NOMO-1 (cell line): ENCODE measurements around the gene LSMEM2.
"Not testable (repeated sequence)": the region's sequence is repeated elsewhere in the genome, so short reads cannot be mapped to it uniquely, and the experiment has no call there.

Experiments used
- DNase-seq, 2 experiments: peaks; one replicate each; lab custom pipeline; 2025; ENCODE audit not compliant: unreplicated experiment in 2 of 2; lab: John Stamatoyannopoulos, UW

Gene LSMEM2

DNA sequence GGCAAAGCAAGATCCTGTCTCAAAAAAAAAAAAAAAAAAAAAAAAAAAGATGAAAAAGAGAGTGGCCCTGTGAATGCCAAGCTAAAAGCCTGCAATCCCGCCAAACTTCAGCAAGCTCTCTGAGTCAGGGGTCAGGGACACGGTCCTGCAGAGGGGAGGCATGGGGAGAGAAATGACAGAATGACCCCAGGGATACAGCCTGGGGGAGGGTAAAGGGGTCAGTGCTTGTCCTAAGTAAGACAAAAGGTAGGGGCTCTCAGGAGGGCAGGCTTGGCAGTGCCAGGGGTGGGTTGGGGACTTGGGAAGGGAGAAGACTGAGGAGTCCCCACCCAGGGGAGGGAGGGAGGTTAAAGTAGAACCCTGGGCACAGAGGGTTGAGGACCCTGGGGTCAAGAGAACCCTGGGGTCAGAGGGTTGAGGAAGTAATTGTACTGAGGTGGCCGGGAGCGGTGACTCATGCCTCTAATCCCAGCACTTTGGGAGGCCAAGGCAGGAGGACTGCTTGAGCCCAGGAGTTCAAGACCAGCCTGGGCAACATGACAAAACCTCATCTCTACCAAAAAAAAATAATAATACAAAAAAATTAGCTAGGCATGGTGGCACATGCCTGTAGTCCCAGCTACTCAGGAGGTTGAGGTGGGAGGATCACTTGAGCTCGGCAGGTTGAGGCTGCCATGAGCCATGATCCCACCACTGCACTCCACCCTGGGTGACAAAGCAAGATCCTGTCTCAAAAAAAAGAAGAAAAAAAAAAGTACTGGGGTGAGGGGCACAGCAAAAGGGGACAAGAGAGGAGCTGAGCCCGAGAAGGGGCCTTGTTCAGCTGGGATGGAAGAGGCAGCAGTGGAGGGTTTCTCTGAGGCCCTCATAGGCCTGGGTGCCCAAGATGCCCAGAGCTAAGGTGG is 15.2 kb upstream of the LSMEM2 start:
- no peak for DNase-seq

DNA sequence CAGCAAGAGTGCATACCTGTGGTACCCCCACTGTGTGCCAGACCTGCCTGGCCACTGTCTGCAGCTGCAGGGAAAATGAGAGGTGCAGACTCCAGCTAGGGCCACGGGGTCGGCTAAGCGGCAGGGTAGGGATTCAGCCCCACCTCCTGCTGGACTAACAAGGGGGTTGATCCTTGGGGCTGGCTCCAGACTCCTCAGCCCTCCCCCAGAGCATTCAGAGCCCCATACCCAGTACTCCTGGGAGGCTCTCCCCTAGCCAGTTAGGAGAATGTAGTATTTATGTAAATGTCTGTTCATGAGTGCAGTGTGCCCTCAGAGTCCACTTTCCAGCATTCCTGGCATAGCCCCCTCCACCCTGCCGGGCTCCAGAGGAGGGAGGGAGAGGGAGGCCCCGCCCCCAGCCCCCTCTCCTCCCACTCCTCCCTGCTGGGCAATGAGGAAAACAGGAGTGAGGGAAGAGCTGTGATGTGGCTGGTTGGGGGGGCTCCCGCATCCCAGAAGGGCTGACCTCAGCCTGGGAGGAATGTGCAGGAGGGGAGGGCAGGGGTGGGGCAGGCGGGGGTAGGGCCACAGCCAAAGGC is 14.4 kb upstream of the LSMEM2 start:
- DNase-seq = no peak

DNA sequence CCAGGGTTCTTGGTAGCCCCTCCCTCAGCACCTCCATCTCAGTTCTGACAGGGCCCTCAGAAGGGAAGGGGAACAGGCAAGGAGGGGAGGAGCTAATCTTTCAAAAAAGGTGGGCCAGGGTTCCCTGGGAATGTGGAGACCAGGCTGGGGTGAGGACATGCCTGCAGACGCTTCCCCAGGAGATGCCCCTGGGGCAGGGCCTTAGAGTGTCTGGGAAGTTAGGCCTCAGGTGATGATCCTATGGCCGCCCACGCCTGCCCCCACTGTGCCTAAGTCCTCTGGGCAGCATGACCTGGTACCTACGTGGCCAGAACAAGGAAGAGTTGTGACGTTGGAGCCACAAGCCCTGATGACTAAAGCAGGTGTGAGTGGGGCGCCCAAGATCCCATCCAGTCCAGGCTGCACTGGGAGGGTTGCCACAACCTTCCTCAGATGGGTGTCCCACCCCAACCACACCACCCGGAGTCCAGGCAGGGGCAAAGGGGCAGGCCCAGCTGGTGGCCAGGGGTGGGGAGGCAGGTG is 13.9 kb upstream of the LSMEM2 start:
- DNase-seq = no peak

DNA sequence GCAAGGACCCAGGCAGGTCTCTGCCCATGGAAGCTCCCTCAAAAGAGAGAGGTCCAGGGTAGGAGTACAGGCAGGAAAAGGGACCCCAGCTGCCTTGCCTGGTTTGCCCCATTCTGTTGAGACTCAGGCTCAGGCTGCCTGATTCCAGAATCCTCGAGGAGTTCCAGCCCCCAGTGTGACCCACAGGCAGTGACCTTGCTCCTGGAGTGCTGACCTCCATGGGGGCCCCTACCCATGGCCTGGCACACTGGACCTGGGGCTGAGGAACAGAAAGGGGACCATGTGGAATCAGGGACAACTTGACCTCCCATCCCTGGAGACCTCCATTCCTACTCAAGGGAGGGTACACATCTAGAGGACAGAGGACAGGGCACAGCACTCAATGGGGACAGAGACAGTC is 13.3 kb upstream of the LSMEM2 start:
- no peak for DNase-seq

DNA sequence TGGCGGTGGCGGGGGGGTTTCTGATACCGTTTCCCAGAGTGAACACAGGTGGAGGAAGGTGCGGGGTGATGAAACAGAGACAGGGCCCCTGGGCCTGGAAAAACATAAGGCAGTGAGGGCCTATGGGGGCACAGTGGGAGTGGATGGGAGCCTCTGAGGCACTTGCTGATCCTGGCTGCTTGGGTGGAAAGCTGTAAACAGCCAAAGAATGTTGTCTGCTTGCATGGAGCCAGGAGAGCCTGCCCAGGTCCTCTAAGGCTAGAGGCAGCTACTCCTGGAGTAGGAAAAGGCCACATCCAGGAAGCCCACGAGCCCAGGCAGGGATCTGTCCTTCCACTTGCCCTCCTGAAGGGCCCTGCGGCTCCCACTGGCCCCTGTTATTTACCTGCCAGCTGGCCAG is 12.9 kb upstream of the LSMEM2 start:
- DNase-seq = no peak

DNA sequence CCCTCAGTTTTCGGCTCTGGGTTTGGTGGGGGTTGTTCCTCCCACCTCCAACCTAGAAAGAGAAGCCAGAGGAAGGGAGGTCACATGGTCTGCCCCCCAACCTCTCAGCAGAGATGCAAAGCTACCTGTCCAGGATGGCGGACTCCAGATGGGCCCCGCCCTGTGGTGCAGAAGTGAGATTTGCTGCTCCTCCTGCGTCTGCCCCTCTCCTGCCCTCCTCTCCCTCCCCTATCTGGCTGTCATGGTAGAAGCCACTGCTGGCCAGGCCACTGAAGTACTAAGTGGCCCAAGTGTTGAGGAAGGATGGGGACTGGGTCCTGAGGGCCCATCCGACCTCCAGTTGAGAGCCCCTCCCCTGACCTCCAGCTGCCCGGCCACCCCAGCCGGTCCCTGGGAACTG is 12.1 kb upstream of the LSMEM2 start:
- DNase-seq = no peak

DNA sequence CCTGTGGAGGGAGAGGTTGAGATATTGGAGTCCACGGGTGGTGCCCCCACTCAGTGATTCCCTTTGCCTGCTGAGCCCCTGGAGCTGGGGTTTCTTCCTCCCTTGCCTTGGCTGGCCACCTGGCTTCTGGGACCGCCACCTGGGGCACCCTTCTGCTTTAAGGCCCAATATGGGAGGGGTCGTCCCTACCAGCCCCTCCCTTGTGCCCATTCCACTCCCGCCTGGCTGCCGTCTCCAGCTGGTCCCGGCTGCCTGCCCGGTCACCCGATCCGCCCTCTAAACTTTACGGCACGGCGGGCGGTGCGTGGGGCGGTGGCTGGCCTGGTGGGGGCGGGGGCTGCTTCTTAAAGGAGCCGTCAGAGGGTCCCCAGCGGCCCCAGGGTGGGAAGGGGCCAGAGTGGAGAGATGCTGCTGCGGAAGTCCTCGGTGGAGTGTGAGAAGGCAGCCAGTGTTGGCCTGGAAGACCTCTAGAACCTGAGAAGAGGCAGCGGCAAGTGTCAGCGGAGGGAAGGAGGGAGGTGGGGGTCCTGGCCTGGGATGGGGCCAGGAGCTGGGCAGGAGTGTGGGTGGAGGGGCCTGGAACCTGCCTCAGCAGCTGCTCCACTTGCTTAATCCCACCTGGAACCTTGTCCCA is 11.5 kb upstream of the LSMEM2 start:
- no peak for DNase-seq

DNA sequence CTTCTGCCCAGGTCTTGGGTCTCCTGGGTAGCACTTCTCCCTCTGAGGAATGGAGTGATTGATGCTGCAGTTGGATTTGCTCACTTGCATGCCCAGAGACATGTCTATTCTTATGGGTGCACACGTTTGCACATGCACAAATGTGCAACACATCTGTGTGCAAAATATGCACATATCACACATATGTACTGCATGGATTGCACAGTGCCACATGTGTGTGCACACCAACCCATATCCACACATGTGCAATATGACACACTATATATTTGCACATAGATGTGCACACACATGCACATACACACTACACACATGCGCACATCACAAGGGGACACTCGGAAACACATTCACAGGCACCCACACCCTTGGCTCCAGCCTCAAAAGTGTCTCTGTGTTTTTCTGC is 10.6 kb upstream of the LSMEM2 start:
- DNase-seq = no peak

DNA sequence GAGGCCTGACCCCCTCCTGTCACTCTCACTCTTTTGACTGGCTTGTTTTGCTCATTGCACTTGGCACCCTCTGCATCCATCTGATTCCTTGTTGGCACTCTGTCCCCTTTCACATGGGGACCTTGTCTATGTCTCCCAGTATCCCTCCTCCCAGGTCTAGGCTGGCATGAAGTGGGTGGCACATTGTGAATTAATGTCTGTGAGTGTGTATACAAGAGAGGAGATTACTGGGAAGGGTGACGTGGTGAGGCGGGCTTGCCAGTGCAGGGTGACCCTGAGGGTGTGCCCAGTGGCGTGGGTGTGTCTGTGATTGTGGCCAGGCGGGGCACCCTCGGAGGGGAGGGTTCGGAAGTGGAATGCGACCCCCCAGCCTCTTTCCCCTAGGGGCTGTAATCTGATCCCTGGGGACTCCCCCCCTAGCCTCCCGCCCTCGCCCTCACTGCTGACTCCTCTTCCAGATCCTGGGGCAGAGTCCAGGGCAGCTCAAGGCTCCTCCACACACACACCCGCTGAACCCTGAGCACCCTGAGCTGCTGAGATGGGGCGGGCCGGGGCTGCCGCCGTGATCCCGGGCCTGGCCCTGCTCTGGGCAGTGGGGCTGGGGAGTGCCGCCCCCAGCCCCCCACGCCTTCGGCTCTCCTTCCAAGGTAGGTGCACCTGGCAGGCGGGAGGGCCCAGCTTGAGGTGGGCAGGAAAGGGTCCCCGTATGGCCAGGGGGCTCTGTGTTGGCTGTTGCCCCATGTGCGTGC is 10.0 kb upstream of the LSMEM2 start, which contains the start of gene SEMA3B:
Gene SEMA3B, plus strand, starts transcription at position 445 of the 749 bp plus-strand sequence. Its CDS starts 94 bp downstream, at position 539.
- no peak for DNase-seq

DNA sequence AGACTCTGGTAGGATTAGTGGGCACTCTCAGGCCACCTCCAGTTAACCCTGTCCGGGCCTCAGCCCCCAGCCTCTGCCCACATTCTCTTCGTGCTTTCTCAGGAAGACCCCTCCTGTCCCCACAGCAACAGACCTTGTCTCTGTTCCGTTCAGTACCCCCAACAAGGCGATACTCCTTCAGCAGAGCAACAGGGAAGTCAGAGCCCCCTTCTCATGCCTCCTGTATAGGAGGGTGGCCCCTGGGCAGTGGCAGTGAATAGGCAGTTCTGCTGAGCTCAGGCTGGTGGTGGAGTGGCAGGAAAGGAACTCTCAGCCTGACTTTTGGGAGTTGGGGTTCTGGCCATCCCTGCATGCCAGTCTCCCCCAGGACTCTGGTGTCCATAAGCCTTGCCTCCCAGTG is 9.4 kb upstream of the LSMEM2 start:
- no peak for DNase-seq

DNA sequence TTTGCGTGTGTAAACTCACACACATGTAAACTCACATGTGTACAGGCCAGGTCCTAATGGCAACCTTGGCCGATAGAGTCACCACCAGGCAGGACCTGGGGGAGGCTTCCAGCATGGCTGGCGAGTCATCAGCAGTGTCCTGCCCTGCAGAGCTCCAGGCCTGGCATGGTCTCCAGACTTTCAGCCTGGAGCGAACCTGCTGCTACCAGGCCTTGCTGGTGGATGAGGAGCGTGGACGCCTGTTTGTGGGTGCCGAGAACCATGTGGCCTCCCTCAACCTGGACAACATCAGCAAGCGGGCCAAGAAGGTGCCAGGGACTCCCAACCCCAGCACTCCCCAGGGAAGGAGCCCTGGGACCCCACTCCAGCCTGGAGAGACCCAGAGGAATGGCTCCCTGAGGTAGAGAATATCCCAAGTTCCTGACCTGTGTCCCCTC is 8.9 kb upstream of the LSMEM2 start:
- no peak for DNase-seq

DNA sequence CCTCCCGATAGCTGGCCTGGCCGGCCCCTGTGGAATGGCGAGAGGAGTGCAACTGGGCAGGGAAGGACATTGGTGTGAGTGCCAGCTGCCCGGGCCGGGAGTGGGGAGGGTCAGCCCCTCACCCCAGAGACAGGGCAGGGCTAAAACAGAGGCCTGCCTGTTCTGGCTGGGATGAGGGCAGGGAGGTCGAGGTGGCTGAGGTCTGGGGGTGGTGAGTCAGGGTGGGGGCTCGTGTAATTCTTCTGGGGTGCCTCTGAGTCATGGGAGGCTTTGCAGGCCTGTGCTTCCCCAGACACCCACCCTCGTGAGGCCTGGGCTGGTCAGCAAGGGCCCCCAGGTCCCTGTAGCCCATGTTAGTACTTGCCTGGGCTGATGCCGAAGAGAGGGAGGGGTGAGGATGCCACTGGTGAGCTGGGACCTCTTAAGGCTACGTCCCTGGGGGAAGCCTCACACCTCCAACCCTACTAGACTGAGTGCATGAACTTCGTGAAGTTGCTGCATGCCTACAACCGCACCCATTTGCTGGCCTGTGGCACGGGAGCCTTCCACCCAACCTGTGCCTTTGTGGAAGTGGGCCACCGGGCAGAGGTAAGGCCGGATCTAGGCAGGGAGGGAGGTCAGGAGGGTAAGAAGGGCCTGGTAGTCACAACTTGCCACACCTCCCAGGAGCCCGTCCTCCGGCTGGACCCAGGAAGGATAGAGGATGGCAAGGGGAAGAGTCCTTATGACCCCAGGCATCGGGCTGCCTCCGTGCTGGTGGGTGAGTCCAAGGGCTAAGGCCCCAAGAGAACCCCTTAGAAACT is 8.3 kb upstream of the LSMEM2 start:
- no peak for DNase-seq

DNA sequence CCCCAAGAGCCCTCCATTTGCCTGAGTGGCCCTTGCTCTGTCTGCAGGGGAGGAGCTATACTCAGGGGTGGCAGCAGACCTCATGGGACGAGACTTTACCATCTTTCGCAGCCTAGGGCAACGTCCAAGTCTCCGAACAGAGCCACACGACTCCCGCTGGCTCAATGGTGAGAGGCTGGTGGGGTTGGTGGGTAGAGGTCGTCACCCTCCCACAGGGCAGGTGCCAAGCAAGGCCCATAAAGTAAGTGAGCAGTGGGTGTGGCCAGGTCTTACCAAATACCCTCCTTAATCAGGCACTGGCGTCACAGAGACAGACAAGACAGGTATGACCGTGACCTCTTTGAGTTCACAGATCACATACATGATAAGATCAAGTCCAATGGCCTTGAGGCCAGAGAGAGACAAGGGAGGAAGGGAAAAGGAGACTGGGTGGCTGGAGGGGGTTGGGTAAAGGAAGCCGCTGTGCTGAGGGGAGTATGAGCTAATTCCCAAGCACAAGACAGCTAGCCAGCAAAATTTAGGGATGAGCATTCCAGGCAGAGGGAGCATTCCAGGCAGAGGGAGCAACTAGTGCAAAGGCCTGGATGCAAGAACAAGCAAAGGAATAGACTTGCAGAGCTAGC is 7.5 kb upstream of the LSMEM2 start:
- no peak for DNase-seq

DNA sequence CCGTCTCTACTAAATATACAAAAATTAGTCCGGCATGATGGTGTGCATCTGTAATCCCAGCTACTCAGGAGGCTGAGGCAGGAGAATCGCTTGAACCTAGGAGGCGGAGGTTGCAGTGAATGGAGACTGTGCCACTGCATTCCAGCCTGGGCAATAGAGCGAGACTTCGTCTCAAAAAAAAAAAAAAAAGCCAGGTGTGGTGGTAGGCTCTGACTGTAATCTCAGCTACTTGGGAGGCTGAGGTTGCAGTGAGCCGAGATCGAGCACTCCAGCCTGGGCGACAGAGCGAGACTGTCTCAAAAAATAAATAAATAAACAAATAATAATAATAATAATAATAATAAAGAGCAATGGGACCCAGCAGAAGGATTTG is 6.4 kb upstream of the LSMEM2 start:
- DNase-seq = not testable (repeated sequence)

DNA sequence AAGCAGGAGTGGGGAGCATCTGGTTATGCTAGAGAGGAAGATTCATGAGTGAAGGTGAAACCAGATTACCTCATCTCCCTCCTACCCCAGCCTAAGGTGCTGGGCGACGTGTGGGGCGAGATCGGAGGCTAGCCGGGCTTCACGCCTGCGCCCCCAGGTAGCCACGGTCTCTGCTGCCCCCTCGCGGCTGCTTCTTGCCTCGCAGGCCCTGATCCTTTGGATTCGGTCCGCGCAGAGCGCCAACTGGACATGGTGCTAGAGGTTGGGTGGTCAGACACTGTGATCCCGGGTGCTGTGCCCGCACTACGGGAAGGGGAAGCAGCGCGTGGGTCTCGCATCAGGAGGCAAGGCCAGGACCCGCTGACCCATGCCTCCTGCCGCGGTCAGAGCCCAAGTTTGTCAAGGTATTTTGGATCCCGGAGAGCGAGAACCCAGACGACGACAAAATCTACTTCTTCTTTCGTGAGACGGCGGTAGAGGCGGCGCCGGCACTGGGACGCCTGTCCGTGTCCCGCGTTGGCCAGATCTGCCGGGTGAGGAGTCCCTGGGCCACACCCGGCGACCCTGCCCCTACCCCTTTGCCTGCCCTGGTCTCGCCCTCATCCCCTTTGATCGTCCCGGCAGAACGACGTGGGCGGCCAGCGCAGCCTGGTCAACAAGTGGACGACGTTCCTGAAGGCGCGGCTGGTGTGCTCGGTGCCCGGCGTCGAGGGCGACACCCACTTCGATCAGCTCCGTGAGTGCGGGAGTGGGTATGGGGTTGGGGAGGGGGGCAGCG is 5.8 kb upstream of the LSMEM2 start:
- peak; percentile 77 to 84 for DNase-seq

DNA sequence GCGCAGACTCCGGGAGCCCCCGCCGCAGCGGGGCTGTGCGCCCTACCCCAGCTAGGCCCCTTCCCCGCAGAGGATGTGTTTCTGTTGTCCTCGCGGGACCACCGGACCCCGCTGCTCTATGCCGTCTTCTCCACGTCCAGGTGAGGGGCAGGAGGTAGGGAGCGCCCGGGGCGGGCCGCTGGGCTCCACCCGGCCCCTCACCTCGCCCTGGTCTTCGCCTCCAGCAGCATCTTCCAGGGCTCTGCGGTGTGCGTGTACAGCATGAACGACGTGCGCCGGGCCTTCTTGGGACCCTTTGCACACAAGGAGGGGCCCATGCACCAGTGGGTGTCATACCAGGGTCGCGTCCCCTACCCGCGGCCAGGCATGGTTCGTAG is 5.2 kb upstream of the LSMEM2 start:
- DNase-seq = no peak

DNA sequence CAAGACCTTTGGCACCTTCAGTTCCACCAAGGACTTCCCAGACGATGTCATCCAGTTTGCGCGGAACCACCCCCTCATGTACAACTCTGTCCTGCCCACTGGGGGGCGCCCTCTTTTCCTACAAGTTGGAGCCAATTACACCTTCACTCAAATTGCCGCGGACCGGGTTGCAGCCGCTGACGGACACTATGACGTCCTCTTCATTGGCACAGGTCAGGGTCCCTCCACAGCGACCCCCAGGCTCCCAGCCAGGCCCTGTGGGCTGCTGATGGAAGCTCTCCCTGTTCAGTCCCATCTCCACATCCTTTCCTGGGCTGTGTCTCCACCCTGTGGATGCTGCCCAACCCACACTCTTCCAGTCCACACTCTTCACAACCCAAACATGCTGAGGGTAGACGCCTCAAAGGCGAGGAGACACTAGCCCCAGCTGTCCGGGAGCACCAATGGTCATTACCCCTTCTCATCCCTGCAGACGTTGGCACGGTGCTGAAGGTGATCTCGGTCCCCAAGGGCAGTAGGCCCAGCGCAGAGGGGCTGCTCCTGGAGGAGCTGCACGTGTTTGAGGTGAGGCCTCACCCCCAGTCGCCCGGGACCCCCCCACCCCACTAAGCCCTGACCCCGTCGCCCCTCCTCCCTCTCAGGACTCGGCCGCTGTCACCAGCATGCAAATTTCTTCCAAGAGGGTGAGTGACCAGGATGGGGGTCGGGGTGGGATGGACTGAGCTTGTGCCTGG is 4.3 kb upstream of the LSMEM2 start:
- peak; percentile 51 to 53 for DNase-seq
